NK-92 treated with Interleukin-12 subunit alpha and Interleukin-12 subunit beta, amount 100 ng/mL, for 24 hours (cell line): Measurements from ENCODE around the gene TRPM5.
"Not testable (repeated sequence)": the region's sequence is repeated elsewhere in the genome, so short reads cannot be mapped to it uniquely, and the experiment has no call there.

Experiments used
- DNase-seq: peaks from one replicate; lab custom pipeline; 2025; lab: John Stamatoyannopoulos, UW

The TRPM5 gene, protein sequence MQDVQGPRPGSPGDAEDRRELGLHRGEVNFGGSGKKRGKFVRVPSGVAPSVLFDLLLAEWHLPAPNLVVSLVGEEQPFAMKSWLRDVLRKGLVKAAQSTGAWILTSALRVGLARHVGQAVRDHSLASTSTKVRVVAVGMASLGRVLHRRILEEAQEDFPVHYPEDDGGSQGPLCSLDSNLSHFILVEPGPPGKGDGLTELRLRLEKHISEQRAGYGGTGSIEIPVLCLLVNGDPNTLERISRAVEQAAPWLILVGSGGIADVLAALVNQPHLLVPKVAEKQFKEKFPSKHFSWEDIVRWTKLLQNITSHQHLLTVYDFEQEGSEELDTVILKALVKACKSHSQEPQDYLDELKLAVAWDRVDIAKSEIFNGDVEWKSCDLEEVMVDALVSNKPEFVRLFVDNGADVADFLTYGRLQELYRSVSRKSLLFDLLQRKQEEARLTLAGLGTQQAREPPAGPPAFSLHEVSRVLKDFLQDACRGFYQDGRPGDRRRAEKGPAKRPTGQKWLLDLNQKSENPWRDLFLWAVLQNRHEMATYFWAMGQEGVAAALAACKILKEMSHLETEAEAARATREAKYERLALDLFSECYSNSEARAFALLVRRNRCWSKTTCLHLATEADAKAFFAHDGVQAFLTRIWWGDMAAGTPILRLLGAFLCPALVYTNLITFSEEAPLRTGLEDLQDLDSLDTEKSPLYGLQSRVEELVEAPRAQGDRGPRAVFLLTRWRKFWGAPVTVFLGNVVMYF (N-terminal part only)

DNA sequence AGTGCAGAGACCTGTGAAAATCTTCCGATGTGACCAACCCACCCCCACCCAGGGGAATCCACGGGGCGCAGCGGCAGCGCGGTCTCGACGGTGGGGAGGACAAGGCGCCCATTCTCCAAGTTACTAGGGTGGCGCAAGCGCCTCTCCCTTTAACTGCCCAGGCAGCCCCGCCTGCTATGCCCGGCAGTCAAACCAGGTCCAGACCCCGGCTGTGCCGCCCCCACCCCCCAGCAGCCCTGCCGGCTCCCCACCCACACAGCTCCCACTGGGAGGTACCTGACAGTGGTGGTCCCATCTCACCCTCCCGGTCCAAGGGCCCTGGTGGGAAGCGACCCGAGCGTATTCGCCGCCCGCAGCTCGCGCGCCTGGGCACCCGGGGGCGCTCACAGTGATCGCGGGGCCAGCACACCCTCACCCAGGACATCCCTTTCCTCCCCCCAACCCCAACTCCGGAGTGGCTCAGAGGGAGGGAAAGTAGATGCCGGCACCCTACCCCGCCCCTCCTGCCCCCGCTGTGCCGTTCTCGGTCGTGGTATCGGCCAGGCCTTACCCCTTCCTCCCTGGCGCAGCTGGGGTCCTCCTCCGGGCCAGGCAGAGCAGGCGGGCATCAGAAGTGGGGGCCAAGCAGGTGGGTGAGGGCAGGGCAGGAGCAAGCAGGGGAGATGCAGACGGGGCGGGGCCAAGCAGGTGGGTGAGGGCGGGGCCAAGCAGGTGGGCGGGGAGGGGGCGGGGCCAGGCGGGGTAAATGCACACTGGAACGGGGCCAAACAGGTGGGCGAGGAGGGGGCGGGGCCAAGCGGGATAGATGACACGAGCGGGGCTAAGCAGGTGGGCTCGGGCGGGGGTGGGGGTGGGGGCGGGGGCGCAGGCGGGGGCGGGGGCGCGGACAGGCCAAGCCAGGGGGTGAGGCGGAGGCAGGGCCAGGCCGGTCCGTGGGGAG is at the start of gene TRPM5:
TRPM5 (minus strand) TSS at position 634 of the 940 bp plus-strand sequence. CDS start 21,478 bp downstream, outside the sequence.
- DNase-seq, result no peak

DNA sequence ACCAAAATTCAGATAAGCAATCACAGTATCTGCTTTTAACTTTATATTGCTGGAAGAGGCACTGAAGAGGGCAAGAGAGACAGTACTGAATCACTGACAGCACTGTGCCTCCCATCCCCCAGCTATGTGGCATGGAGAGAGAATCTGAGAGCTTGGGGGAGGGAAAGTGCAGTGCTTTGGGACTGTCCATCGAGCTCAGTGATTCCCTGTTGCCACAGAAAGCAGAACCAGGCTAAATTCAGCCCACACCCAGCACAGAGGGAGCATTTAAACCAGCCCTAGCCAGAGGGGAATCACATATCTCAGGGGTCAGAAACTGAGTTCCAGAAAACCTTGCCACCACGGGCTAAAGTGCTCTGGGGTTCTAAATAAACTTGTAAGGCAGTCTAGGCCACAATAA is 44.8 kb upstream of the TRPM5 start:
- DNase-seq, result no peak

GRCh38 chr11:2488004-2488403 is 43.7 kb upstream of the TRPM5 start:
- DNase-seq, result no peak

DNA sequence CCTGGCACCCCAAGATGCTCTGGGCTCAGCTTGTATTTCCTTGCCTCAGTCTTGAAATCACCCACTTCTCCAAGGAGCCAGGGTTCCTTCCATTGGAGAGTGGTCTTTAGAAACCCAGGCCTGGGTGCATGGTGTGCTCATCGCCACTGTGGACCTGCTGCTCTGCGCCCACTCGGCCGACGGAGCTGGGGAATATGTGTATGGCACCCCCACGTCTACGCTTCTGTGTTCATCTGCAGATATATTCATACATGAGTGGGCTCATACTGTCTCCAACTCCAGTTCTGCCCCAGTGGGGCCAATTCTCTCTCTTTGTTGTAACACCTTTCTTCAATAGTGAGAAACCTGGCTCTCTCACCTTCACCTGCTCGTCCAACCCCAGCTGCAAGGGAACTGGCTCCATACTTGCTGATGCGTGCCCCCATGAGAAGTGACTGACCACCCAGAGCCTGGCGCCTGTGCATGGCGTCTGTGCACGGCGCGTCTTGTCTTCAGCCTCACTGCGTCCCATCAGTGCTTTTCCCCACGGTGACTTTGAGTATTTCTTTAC is 40.3 kb upstream of the TRPM5 start:
- DNase-seq, result no peak

- no peak for DNase-seq
Measured at GRCh38 chr11:2483426-2483825, 39.1 kb upstream of the TRPM5 start.

DNA sequence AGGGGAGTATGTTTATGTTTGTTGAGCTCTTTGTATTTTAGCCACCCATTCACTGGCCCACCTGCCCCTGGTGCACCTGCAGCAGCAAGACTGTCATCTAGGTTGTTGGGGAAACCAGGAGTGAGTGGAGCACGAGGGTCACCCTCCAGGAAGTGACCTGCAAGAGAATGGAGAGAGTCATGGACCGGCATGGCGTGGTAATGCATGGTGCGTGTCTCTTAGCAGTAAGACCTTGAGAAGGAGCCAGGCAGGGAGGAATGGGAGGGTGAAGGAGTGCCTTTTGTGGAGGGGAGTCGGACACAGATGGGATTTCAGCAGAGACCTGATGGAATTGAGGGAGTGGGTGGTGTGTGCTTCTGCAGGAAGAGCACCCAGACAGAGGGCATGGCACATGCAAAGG is 38.4 kb upstream of the TRPM5 start:
- no peak for DNase-seq

DNA sequence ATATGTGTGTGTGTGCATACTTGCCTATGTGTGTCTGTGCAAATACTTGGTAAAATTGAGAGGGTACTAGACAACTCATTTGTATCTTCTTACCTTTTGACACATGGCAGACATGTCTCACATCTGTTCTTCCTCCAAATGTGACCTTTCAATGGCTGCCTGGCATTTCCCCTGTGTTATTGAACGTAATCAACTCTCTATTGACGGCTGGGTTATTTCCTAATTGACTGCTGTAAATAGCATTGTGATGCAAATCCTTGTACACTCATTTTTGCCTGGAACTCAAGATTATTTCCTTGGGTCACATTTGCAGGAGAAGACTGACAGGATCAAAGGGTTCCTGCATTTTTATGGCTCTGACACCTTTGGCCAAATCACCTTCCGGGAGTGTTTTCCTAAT is 37.9 kb upstream of the TRPM5 start:
- DNase-seq, result no peak

GRCh38 chr11:2481253-2481652 is 36.9 kb upstream of the TRPM5 start:
- no peak for DNase-seq

DNA sequence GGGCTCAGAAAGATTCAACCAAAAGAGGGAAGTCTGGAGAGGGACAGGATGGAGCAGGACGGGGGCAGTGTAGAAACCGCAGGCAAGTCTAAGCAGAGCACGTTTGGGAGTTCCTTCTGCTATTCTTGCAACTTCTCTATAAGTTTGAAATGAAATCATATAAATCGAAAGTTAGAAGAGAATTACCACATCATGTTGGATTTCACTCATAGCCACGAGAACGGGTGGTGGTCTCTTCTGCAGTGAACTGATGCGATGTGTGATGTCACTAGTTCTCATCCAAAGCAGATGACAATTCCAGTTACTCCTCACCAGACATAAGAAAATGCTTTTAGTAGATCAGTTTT is 36.5 kb upstream of the TRPM5 start:
- DNase-seq, result no peak

- not testable (repeated sequence) for DNase-seq
Measured at GRCh38 chr11:2480067-2480873, 36.0 kb upstream of the TRPM5 start.

GRCh38 chr11:2477936-2478335 is 33.6 kb upstream of the TRPM5 start:
- no peak for DNase-seq

DNA sequence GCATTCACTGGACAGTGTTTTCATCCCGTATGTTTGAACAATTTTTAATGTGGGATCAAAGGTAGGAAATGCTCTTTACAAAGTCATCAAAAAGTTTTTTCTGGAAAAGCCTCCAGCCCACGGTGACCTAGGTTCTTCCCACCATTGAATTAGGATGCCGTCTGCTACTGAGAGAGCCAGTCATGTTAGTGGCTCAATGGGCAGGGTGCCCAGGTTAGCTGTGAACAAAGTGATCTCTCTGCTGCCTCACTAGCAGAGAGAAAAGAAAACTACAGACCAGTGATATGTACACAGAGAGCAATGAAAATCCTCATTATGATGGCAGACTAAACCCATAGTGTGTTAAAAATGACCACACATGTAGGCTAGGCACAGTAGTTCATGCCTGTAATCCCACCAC is 32.9 kb upstream of the TRPM5 start:
- no peak for DNase-seq

- no peak for DNase-seq
Measured at GRCh38 chr11:2475136-2475918, 31.0 kb upstream of the TRPM5 start.

DNA sequence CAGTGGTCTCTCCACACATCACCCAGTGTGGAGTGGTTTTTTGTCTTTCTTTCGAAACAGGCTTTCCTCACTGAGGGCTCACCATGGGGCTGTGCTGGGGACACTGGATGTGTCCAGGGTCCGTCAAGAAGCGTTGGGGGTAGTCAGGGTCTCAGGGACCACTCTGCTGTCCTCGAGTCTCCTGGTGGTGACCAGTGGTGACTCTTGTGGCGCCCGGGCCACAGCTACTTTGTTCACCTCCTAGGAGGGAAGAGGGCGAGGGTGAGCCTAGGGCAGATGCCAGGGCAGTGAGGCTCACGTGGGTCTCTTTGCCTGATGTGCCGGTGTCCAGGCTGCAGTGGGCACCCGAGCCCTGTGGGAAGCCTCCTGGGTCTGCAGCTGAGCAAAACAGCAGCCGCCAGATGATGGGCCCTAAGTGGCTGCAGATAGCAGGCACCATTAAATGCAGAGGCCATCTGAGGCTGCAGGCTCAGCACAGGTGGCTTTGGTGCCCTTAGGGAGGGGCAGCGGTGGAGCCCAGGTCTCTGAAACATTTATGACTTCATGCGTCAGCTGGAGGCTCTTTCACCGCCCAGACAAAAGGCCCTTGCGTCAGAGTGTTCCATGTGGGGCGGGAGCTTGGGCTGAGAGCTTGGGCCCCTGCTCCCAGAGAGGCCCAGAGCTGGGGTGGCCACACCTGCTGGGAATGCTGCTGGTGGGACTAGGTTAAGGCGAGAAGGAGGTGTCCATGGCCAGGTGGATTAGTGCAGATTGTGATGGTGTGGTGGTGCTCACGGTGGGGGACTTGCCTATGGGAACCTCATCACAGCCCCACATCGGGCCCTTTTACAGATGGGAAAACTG is 30.0 kb upstream of the TRPM5 start:
- no peak for DNase-seq

GRCh38 chr11:2473361-2474058 is 29.2 kb upstream of the TRPM5 start:
- no peak for DNase-seq

- no peak for DNase-seq
Measured at GRCh38 chr11:2472428-2473186, 28.3 kb upstream of the TRPM5 start.

GRCh38 chr11:2471804-2472096 is 27.4 kb upstream of the TRPM5 start:
- no peak for DNase-seq
